NCI-H2107 treated with DMSO at 0.1 percent for 48 hours (cell line): ENCODE measurements around the gene PCNX2.

Experiments
- DNase-seq: peaks from one replicate; lab custom pipeline; 2025; ENCODE audit not compliant: unreplicated experiment; lab: John Stamatoyannopoulos, UW

The PCNX2 gene

DNA sequence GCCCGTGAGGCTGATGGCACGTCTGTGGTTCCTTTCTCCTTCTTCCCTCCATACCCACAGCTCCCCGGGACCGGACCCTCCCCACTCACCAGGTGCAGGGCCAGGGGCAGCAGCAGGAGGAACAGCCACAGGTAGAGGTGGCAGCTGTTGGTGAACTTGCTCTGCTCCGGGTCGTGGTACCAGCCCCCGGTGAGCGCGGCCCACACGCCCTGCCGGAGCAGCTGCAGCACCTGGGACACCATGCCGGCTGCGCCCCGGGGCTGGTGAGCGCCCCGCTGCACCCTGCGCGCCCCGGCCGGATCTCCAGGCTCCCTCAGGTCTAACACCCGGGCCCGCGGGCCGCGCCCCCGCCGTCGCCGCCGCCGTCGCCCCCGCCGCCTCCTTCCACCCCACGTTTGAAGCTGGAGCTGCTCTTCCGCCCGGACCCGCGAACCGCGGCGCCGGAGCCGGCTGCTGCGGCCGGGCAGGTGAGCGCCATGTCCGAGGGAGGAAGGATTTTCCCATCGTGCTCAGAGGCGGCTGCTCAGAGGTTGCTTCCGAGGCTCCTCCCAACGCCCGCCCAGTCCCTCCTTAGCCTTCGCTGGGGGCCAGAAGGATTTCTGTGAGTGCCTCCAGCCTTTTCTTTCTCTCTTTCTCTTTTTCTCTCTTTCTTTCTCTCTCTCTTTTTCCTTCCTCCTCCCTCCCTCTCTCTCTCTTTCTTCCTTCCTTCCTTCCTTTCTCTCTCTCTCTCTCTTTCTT is at the start of gene PCNX2:
Gene PCNX2, minus strand, starts transcription at position 489 of the 738 bp plus-strand sequence. Its CDS starts 247 bp downstream, at position 242.
- peak; percentile 53 for DNase-seq

GRCh38 chr1:233343262-233343661 is 47.7 kb upstream of the PCNX2 start:
- DNase-seq: no peak

- DNase-seq: no peak
Measured at GRCh38 chr1:233342086-233342485, 46.6 kb upstream of the PCNX2 start.

DNA sequence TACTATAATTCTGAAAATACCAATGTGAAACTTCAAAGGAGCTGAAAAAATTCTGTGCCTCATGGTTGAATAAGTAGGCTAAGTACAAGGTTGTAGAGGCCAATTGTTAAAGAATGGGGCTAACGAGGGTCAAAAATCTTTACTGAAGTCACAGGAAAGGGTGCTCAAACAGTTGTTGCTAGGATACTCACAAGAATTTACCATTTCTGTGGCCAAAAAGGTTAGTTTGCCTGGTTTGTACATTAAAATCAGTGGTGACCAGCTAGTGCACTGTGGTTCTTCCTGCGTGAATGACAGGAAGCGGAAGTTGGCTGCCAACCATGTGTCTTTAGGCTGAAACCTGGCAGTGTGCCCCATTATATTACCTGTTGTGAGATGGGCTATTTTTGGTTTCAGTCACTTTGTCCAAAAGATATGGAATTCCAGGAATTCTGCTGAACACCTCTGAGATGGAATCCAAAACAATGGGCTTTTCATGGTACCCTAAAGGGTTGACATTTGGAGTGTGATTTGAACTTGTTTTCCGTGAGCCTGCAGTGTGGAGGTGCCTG is 45.5 kb upstream of the PCNX2 start:
- DNase-seq: no peak

GRCh38 chr1:233340031-233340555 is 44.6 kb upstream of the PCNX2 start:
- DNase-seq: no peak

- DNase-seq: no peak
Measured at GRCh38 chr1:233338102-233338501, 42.6 kb upstream of the PCNX2 start.

GRCh38 chr1:233337505-233337904 is 42.0 kb upstream of the PCNX2 start:
- no peak for DNase-seq

DNA sequence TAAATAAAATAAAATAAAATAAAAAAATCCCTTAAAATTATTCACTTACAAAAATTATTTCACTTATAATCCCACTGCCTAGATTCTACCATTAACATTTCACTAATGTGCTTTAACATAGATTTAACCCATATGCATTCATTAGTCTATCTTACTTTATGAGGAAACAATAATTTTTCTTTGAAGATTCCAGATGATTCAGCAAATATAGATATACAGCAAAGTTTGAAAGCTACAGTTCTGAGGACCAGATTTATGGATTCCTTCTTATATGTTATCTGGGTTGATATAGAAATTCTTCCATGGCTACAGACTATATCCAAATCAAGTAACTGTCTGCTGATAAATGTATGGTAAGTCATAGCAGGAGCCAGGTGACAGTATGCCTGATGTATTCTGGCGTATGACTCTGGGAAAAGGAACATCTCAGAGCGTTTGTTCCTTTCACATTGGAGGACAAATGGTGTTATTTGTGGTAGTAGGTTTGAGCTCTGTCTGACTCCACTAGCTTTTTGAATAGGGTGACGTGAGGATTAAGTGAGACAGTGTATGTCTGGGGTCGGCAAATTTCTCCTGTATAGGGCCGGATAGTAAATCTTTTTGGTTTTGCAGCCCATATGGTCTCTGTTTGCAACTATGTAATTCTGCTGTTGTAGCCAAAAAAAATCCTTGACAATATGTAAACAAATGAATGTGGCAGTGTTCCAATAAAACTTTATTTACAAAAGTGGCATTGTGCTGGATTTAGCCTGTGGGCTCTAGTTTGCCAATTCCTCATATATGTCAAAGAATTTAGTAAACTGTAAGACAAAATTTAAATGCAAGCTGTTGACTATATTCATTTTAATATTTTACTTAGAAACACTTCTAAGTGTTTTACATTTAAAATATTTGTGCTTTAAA is 41.3 kb upstream of the PCNX2 start:
- DNase-seq: no peak

- DNase-seq: no peak
Measured at GRCh38 chr1:233334092-233334491, 38.6 kb upstream of the PCNX2 start.

DNA sequence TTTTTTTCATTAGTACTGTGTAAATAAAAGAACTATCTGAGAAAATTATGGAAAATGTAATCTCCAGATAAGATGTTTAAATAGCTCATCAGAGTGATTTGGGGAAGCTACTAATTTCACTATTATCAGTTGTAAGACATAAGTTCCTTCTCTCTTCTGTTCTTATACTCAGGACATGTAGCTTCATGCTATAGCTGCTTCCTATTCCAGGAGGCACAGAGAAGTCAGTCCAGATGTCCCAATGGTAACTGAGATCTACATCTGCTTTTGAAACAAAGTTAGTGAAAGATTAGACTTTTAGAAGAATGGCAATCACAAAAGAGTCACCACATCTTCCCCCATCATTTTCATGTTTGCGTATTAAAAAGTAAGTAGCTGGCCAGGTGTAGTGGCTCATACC is 37.6 kb upstream of the PCNX2 start:
- DNase-seq: no peak

GRCh38 chr1:233331676-233332519 is 36.4 kb upstream of the PCNX2 start:
- DNase-seq: no peak

GRCh38 chr1:233328142-233328921 is 32.8 kb upstream of the PCNX2 start:
- no peak for DNase-seq

- DNase-seq: peak; percentile 67
Measured at GRCh38 chr1:233327651-233328141, 32.2 kb upstream of the PCNX2 start, which contains the start of gene MAP3K21. MAP3K21 (plus strand) TSS chr1:233327724; CDS start chr1:233328029, 305 bp downstream.

DNA sequence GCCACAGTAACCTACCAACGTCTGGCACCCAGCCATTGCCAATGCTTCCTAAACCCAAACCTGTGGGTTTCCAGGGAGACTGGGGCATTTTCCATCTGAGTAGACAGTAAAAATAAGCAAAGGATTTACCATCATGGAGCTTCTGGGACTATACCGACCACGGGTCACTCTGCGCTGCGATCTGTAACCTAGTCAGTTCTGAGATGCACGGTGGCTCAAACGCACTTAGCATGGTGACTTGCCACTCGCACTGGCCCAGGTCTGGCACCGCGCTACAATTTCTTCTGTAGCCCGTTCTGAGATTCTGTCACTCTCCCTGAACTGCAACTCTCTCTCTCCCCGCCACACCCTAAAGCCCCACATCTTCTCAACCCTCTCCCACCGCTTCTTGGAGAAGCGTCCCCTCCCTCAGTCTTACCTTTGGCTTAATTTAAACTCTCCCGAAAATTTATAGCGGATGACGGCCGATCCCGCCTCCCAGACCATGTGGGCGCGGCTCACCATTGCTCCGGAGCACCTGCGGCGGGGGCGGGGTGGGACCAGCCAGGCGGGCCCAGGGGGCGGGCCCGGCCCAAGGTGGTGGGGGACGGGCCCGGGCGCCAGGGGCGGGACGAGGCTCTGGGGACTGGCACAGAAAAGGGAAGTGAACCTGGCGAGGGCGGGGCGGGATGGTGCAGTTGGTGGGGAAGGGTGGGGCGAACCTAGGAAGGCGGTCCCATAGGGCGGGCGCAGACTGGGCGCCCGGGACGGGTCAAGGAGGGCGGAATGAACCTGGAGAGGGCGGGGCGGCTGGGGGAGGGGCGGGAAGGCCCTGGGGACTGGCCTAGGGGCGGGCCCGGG is 31.5 kb upstream of the PCNX2 start:
- DNase-seq: peak; percentile 91

DNA sequence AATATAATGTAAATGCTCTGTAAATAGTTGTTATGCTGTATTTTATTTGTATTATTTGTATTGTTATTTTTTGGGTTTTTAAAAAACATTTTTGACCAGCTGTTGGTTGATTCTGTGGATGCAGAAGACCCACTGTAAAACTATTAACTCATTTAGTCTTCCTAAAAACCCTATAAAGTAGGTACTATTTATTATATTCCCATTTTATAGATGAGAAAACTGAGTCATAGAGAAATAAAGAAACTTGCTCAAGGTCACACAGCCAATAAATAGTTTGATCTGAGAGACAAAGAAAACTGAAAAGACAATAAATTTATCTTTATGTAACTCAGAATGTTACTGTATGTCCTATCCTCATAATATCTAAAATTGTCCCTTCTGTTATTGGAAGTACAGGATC is 30.8 kb upstream of the PCNX2 start:
- no peak for DNase-seq

- no peak for DNase-seq
Measured at GRCh38 chr1:233323718-233324117, 28.2 kb upstream of the PCNX2 start.

GRCh38 chr1:233320023-233320422 is 24.5 kb upstream of the PCNX2 start:
- DNase-seq: no peak

DNA sequence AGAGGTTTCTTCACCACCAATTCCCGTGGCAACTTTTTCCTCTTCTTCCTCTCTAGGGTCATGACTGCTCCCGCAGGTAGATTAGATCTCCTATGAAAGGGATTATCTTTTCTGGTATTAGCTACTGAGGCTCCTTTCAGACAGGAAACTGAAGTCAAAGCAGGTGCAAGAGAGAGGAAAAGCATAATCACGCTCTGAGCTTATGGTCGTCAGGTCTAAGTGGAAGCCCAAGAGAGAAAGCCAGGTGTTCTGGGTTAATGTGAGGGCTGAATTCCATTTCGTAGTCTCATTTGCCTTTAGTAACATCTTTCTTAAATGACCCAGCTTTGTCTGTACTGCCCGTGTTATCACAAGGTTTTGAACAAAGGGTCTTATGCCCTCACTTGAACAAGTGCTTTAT is 23.7 kb upstream of the PCNX2 start:
- peak; percentile 20 for DNase-seq

DNA sequence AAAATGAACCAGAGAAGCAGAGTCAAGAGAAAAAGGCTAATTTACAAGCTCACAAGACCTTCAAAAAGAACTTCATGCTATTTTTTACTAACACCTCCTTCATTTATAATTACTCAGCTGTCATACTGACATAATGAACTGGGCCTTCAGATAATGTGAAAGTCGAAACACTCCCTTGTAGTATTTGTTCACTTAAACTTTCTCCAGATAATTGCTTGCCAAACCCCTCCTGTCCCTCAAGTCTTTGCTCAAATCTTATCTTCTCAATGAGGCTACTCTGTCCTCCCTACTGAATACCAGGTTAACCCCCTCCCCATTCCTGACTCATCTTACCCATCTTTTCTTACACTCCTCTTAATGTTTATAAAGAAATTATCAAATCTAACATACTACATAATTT is 20.9 kb upstream of the PCNX2 start:
- no peak for DNase-seq
